Endometrial microvascular endothelial cells (primary cell): ENCODE measurements around the gene SRD5A1. TPM values are rescaled to one million over a fixed set of nuclear protein-coding genes. Genes with fewer than 3 reads are reported as not detected.

Source experiments
- in situ Hi-C: cut with HindIII; loops from 2 replicates; pipeline ENCODE4 v1.10.0; 2017; ENCODE audit warnings: low sequenced_read_pairs, low pct_unique_long_range_greater_than_20kb; ENCODE audit errors: inconsistent ontology term
- total RNA-seq: library from RNA; depleted of rRNA; stranded (reverse); fragments of >200 nt; gene quantifications from one replicate; pipeline ENCODE4 v1.2.3, GENCODE V29; 2015; ENCODE audit errors: inconsistent ontology term

The SRD5A1 gene
- total RNA-seq, 1 donor from 2014 or later: 3.8 TPM

GRCh38 chr5:6601816-6602215, 31.4 kb upstream of the SRD5A1 start:
- in situ Hi-C loops: no loop called here

GRCh38 chr5:6602441-6602840, 30.8 kb upstream of the SRD5A1 start:
- in situ Hi-C loops: no loop called here

GRCh38 chr5:6603643-6604042, 29.6 kb upstream of the SRD5A1 start:
- in situ Hi-C loops: no loop called here

GRCh38 chr5:6604341-6604740, 28.9 kb upstream of the SRD5A1 start:
- in situ Hi-C loops: no loop called here

GRCh38 chr5:6604946-6605345, 28.3 kb upstream of the SRD5A1 start:
- in situ Hi-C loops: no loop called here

- in situ Hi-C loops: no loop called here
These were observed 26.2 kb upstream of the SRD5A1 start for GRCh38 chr5:6606884-6607558.

GRCh38 chr5:6607559-6607936, 25.7 kb upstream of the SRD5A1 start:
- in situ Hi-C loops: no loop called here

GRCh38 chr5:6608016-6608415, 25.2 kb upstream of the SRD5A1 start:
- in situ Hi-C loops: no loop called here

- in situ Hi-C loops: no loop called here
These were observed 21.6 kb upstream of the SRD5A1 start for GRCh38 chr5:6611334-6612256.

- in situ Hi-C loops: no loop called here
These were observed 18.0 kb upstream of the SRD5A1 start for GRCh38 chr5:6615034-6615815.

- in situ Hi-C loops: no loop called here
These were observed 16.6 kb upstream of the SRD5A1 start for GRCh38 chr5:6616632-6617031.

GRCh38 chr5:6623228-6623627, 10.0 kb upstream of the SRD5A1 start:
- in situ Hi-C loops: no loop called here

GRCh38 chr5:6623941-6624340, 9.3 kb upstream of the SRD5A1 start:
- in situ Hi-C loops: no loop called here

- in situ Hi-C loops: loop anchor here (25.0 kb wide), 1 partner anchor 111 kb away; no protein-coding TSS in a partner anchor
These were observed 6.7 kb upstream of the SRD5A1 start for GRCh38 chr5:6626508-6626907.

GRCh38 chr5:6631441-6631840, 1.8 kb upstream of the SRD5A1 start:
- in situ Hi-C loops: loop anchor here (25.0 kb wide), 1 partner anchor 106 kb away; no protein-coding TSS in a partner anchor

- in situ Hi-C loops: loop anchor here (25.0 kb wide), 1 partner anchor 105 kb away; no protein-coding TSS in a partner anchor
These were observed 834 bp upstream of the SRD5A1 start for GRCh38 chr5:6632324-6632887.

GRCh38 chr5:6633469-6634245, 417 bp downstream of the SRD5A1 start:
- in situ Hi-C loops: loop anchor here (25.0 kb wide), 1 partner anchor 104 kb away; no protein-coding TSS in a partner anchor

- in situ Hi-C loops: loop anchor here (25.0 kb wide), 1 partner anchor 103 kb away; no protein-coding TSS in a partner anchor
These were observed 1.1 kb downstream of the SRD5A1 start for GRCh38 chr5:6634306-6634705.
